GM03348 (cell line): ENCODE results near the gene RMND1.
"Not testable (repeated sequence)": the region's sequence is repeated elsewhere in the genome, so short reads cannot be mapped to it uniquely, and the experiment has no call there.

Experiments used
- DNase-seq: peaks from one replicate; pipeline ENCODE4 v3.0.0; 2012; ENCODE audit warnings: low spot score

The RMND1 gene

GRCh38 chr6:151452750-151453427 is 963 bp upstream of the RMND1 start:
- DNase-seq: peak; percentile 65

GRCh38 chr6:151451417-151451949 is 443 bp downstream of the RMND1 start:
- DNase-seq: no peak

- not testable (repeated sequence) for DNase-seq
Observed at GRCh38 chr6:151450928-151451327, 998 bp downstream of the RMND1 start.

- DNase-seq: no peak
Observed at GRCh38 chr6:151448623-151449022, 3.3 kb downstream of the RMND1 start.

GRCh38 chr6:151447237-151447636 is 4.7 kb downstream of the RMND1 start:
- DNase-seq: no peak

- DNase-seq: peak; percentile 16
Observed at GRCh38 chr6:151445482-151445881, 6.4 kb downstream of the RMND1 start.

- DNase-seq: no peak
Observed at GRCh38 chr6:151443911-151444621, 7.9 kb downstream of the RMND1 start.

- peak; percentile 20 for DNase-seq
Observed at GRCh38 chr6:151443454-151443853, 8.5 kb downstream of the RMND1 start.

GRCh38 chr6:151442371-151442770 is 9.6 kb downstream of the RMND1 start:
- DNase-seq: no peak

- no peak for DNase-seq
Observed at GRCh38 chr6:151441390-151442166, 10.3 kb downstream of the RMND1 start.

- DNase-seq: peak; percentile 35
Observed at GRCh38 chr6:151440930-151441329, 11.0 kb downstream of the RMND1 start.

GRCh38 chr6:151440498-151440897 is 11.4 kb downstream of the RMND1 start:
- no peak for DNase-seq

- peak; percentile 12 for DNase-seq
Observed at GRCh38 chr6:151437401-151437800, 14.5 kb downstream of the RMND1 start.

GRCh38 chr6:151436802-151437201 is 15.1 kb downstream of the RMND1 start:
- DNase-seq: peak; percentile 74

- DNase-seq: no peak
Observed at GRCh38 chr6:151436300-151436699, 15.6 kb downstream of the RMND1 start.

- DNase-seq: no peak
Observed at GRCh38 chr6:151434369-151434768, 17.6 kb downstream of the RMND1 start.

- no peak for DNase-seq
Observed at GRCh38 chr6:151432651-151433050, 19.3 kb downstream of the RMND1 start.

- DNase-seq: no peak
Observed at GRCh38 chr6:151431337-151431736, 20.6 kb downstream of the RMND1 start.

- DNase-seq: no peak
Observed at GRCh38 chr6:151430886-151431285, 21.0 kb downstream of the RMND1 start.

- DNase-seq: no peak
Observed at GRCh38 chr6:151428093-151428735, 23.7 kb downstream of the RMND1 start.

- DNase-seq: no peak
Observed at GRCh38 chr6:151425561-151425960, 26.4 kb downstream of the RMND1 start.

- no peak for DNase-seq
Observed at GRCh38 chr6:151422981-151423380, 28.9 kb downstream of the RMND1 start.
